ENCODE data around the gene THADA.

The THADA gene

DNA sequence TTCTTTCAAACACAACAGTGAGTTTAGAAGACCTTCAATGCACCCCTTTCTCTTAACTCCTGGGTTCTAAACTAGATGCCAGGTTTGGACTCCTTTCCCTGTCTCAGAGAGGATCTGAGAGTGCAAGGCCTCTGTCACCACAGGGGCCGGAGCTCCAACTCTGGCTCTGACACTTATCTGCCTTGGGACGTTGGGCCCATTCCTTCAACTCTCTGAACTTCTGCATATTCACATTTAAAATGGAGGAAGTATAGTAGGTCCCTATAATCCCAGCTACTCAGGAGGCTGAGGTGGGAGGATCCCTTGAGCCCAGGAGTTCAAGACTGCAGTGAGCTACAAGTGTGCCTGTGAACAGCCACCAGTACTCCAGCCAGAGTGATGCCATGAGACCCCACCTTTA, 325.4 kb downstream of the THADA start:
- DNase-seq: no peak
- no peak for ATAC-seq

- peak; percentile 38 for ATAC-seq
- DNase-seq: no peak
Observed at GRCh38 chr2:43269706-43270105, 326.1 kb downstream of the THADA start.

GRCh38 chr2:43269074-43269572, 326.7 kb downstream of the THADA start:
- ATAC-seq: no peak
- no peak for DNase-seq

DNA sequence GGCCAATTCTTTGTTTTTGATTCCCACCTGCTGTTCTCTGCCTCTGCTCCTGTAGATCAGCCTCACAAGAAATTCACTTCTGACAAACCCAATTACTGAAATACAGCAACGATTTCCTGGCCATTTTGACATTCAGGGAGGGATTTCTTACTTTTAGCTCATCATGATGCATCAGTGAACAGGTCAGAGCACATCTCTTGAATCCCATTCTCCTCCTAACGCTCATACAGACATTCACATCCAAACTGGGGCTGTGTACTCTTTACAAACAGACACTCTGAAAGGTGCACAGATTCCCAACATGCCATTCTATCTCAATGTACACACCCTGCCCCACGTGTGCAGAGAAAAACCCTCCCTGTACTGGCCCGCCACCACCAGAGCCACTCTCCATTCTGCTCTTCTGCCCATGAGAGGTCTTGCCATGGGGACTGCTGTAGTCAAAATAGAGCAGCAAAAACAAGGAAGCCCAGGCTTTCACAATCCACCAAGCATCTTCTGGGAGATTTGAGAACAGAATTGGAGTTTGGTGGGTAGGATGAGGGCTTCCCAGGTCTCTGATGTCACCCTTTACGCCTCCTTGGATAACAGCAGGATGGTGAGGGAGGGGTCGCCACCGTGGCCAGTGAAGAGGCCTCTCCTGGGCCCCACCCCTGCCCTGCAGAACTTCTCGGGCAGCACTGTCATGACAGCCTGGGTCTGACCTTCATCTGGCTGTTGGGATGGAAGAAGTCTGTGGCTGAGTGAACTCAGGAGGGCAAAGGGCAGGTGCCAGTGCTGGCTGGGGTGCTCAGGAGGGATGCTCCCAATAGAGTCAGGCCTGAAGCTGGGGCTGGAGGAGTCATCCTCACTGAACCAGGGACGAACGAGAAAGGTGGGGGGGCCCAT, 327.5 kb downstream of the THADA start:
- DNase-seq (no peak), ATAC-seq (no peak)

GRCh38 chr2:43267381-43267780, 328.5 kb downstream of the THADA start:
- ATAC-seq: no peak
- no peak for DNase-seq

- ATAC-seq (no peak), DNase-seq (no peak)
Observed at GRCh38 chr2:43266711-43267111, 329.1 kb downstream of the THADA start.

DNA sequence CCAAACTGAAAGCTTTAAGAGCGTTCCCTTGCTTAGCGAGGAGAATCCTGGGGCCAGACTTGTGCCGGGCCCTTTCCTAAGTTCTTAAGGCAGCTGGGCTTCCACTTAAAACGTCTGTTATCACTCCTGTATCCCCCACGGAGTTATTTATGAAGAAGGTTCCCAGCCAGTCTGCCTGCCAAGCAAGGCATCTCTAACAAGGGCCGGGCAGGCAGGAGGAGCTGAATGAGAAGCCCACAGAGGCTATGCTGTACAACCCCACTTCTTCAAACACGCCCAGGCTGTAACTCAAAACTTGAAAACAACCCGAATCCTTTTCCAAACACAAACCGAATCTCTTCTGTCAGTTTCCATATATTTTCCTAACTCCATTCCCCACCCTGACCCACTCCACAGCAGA, 330.4 kb downstream of the THADA start:
- ATAC-seq: no peak
- DNase-seq: no peak

GRCh38 chr2:43265001-43265400, 330.8 kb downstream of the THADA start:
- ATAC-seq (no peak), DNase-seq (no peak)

- ATAC-seq: no peak
- no peak for DNase-seq
Observed at GRCh38 chr2:43262951-43263350, 332.9 kb downstream of the THADA start.

DNA sequence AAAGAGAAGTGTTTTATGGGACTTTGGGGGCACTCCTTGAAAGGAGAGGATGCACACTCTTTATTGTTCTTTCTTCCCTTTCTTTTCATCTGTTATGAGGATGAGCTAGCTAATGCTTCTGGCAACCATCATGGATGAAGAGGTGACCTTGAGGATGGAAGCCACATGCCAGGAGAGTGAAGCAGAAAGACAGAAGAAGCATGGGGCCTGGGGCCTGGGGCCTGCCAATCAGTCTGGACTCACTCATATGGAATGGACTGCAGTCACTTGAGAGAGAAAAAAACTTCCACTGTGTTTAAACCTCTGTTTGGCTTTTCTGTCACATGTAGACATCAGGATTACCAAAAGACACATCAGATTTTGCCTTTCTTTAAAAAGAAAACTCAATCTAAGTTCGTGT, 333.6 kb downstream of the THADA start:
- DNase-seq (no peak), ATAC-seq (no peak)

- ATAC-seq: no peak
- no peak for DNase-seq
Observed at GRCh38 chr2:43259512-43259911, 336.3 kb downstream of the THADA start.

DNA sequence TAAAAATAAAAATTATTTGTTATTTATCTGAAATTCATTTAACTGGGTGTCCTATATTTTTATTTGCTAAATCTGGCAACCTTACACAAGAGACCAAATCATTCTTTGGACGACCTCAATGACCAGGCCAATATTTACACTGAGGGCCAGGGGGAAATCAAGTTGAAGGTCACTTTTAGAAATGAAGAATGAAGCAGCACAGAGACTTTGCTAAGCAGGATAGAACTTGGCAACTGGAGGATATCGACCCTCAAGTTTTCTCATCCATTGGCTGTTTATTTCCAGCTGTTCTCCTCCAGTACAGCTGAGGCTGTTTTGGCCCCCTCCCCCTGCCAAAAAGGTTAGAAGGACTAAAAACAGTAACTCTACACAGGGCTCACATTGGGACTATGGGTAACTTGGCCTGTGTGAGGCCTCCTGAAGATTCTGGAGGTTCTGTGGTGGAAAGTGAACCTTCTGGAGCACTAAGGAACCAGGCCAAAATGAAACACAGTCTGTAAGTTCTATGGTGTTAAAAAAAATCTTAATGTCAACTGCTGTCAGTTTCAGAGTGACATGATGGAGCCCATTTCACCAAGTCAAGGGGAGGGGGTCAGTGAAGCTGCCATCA, 337.2 kb downstream of the THADA start:
- ATAC-seq: no peak
- no peak for DNase-seq

GRCh38 chr2:43255296-43255910, 340.4 kb downstream of the THADA start:
- DNase-seq (no peak), ATAC-seq (no peak)

- ATAC-seq (no peak), DNase-seq (no peak)
Observed at GRCh38 chr2:43254331-43254730, 341.5 kb downstream of the THADA start.

DNA sequence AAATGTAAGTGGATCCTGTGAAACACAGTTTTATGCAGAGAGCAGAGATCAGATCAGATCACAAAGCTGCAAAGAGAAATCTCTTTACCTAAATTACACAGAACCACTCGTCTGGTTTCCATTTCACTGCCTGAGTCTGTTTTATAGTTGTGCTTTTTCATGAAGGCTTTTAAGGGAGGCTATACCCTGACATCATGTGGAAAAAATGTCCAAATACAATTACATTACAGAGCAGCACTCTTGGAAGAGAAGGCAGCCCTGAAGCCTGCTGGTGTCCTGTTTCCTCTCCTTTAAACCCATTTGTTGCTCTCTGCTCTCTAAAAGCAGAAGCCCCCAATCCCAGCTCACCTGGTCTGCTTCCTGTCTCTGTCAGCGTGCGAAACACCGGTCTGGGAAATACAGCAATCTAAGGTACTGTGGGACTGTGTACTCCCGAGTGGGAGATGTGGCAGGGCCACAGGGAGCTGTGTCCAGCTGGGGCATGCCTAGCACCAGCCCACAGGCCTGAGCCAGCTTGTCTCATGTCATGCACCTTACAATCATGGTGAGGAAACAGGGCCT, 344.6 kb downstream of the THADA start:
- ATAC-seq (no peak), DNase-seq (no peak)

DNA sequence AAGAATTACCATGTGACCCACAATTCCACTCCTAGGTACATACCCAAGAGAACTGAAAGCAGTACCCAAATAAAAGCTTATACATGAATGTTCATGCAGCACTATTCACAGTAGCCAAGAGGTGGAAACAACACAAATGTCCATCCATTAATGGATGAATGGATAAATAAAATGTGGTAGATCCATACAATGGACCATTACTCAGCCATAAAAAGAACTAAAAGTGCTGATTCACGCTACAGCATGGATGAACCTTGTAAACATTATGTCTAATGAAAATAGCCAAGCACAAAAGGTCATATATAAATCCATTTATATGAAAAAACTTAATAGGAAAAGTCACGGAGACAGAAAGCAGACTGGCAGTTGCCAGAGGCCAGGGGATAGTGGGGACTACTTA, 345.8 kb downstream of the THADA start:
- ATAC-seq (no peak), DNase-seq (no peak)

DNA sequence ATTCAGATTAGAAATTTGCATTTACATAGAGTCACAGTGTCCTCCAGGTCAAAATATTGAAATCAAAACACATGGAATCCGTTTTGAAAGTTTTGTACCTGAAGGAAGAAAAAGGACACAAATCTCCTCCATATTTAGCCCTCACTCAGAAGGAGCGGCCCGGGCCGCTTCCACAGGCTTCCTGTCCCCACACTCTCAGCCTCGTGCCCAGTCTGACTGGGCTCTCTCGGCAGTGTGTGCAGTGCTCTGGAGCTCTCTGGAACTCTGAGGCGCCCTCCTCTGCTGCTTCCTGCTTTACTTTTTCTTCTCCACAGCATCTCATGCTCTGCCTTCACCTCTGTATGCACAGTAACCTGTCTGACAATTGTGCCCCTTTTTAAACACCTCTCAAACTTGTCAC, 347.2 kb downstream of the THADA start:
- no peak for ATAC-seq
- DNase-seq: no peak

DNA sequence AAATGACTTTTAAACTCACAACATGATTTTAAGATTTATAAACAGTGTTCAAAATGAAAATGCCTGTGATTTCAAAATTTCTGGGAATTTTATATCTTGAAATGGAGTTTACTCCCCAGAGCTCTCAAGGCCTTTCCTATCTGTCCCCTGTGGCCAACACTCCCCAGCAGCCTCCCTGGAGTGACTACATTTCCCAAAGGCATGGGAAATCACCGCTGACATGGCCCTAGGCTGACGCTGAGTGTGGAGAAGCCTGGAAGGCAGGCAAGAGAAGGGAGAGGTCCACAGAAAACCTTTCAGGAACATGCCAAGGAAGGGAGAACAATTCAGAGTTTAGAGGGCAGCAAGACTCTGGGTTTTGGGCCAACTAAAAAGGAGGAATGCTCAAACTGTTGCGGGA, 349.2 kb downstream of the THADA start:
- ATAC-seq: no peak

DNA sequence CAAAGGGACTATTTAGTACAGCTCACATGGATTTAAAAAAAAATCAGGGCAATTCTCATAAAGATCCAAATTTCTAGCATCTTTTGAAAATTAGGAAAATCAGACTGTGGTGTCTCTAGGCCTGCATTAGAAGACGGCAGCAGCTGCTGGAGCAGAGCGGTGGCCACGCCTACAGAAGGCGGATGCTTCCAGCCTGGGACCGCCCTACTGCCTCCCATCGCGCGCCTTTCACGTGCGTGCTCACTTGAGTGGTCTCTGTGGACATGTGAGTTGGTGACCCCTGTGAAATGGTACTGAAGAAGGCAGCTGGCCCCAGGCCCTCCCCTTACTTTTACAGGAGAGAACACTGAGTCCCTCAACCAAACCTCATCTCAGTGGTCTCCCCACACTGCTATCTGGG, 354.3 kb downstream of the THADA start:
- no peak for DNase-seq
- ATAC-seq: no peak

More for the DNA sequence above, 349.2 kb downstream of the THADA start:
- no peak for DNase-seq

GRCh38 chr2:43240766-43241150, 355.1 kb downstream of the THADA start:
- DNase-seq (no peak), ATAC-seq (no peak)

DNA sequence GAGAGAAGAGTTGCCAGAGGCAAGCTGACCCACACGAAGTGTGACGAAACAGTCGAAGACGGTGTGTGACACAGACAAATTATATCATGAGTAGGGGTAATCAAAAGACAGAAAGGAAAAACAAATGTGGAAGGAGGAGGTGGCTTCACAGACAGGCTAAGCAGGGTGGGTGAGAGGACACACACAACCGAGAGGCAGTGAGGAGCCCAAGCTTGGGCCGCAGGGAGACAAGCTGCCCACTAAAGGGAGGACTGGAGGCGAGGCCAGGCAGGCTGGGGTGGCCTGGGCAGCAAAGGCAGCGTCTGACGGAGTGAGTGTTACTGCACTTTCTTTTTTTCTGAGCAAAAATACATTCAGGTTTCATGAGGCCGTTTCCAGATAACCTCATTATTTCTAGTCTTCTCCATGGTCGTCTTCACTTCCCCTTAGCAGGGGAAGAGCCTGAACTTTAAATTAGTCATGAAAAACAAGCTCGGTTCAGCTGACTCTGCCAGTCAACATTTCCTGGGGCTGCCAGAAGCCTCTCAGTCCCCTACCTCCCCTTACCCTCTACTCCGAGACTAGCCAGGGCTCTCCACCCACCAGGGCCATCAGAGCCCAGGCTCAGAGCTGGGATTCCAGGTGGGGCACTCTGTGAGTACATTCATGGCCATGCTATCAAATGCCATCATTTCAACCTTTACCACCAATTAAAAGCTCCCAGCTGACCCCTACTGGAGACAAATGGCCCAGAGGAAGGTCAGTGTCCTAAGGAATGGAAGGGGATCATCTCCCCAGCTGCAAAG, 355.7 kb downstream of the THADA start:
- ATAC-seq: no peak
- DNase-seq: no peak

DNA sequence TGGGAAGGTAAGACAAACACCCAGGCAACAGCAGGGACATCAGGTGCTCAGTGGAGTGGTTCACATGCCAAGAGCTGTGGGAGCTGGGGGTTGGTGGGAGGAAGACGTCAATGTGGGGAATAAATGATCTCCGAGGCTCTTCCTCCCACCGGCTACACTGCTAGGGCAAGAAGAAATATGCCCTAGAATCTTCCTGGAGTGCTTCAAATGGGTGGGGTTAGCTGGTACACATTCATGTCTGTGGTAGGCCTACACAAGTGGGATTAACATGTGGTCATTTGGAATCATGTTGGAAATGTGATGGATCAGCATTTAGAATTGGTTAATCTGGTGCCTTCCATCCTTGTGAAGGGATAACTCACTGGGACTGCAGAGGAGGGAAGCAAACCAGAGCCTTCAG, 357.0 kb downstream of the THADA start:
- DNase-seq (no peak), ATAC-seq (no peak)

All from stimulated activated naive CD8-positive, alpha-beta T cell treated with anti-CD3 and anti-CD28 coated beads, Interleukin-15, Interleukin-2, amounts not matched to agents 100 U/mL and 50 U/mL, for 24 hours (primary cell).